K562 (cell line): ENCODE data around the gene YOD1. TPM values are rescaled to one million over a fixed set of nuclear protein-coding genes. Genes with fewer than 3 reads are reported as not detected.
A peak's percentile ranks its signal among the peaks of the same experiment; 100 is the strongest.

Experiments used
- BCOR ChIP-seq: fragments of 450-650 bp; IDR thresholded peaks from 2 replicates; pipeline ENCODE4 v1.6.1; 2016
- DIDO1 ChIP-seq: fragments of 450-650 bp; IDR thresholded peaks from 2 replicates; pipeline ENCODE4 v1.6.1; 2016; ENCODE audit warnings: low read depth, missing biosample characterization, missing genetic modification characterization
- EP300 ChIP-seq: IDR thresholded peaks from 2 replicates; pipeline ENCODE4 v1.6.1; 2012; ENCODE audit warnings: low read length, improper control_type of control experiment
- EP400 ChIP-seq: fragments of 450-650 bp; IDR thresholded peaks from 2 replicates; pipeline ENCODE4 v1.6.1; 2017; ENCODE audit warnings: antibody characterized with exemption, mild to moderate bottlenecking, moderate library complexity
- FOXA3 ChIP-seq, 2 experiments: fragments of 450-650 bp in 1 of 2; sonication (generic) in 1 of 2; formaldehyde crosslinking; IDR thresholded peaks in 1 of 2; conservative IDR thresholded peaks in 1 of 2; 2 replicates each; pipeline versions ENCODE4 v1.4.0 to v1.8.0; 2020 to 2022; ENCODE audit warnings: mild to moderate bottlenecking in 2 of 2, missing genetic modification reagents in 1 of 2
- FOXO4 ChIP-seq: fragments of 450-650 bp; formaldehyde crosslinking; IDR thresholded peaks from 2 replicates; pipeline ENCODE4 v1.4.0; 2020; ENCODE audit warnings: mild to moderate bottlenecking, moderate library complexity
- KLF16 ChIP-seq: IDR thresholded peaks from 2 replicates; pipeline ENCODE4 v1.6.1; 2016; ENCODE audit warnings: antibody characterized with exemption
- LCOR ChIP-seq: sonication (generic); formaldehyde crosslinking; IDR thresholded peaks from 2 replicates; pipeline ENCODE4 v1.8.0; 2022; ENCODE audit warnings: mild to moderate bottlenecking, missing genetic modification reagents
- MTF1 ChIP-seq: fragments of 250-450 bp; sonication (Bioruptor Pico); IDR thresholded peaks from 2 replicates; pipeline ENCODE4 v1.9.0; 2021; ENCODE audit warnings: moderate library complexity, mild to moderate bottlenecking, inconsistent platforms, borderline replicate concordance
- PYGO2 ChIP-seq: fragments of 450-650 bp; IDR thresholded peaks from 2 replicates; pipeline ENCODE4 v1.6.1; 2016; ENCODE audit warnings: mild to moderate bottlenecking, missing genetic modification characterization, moderate library complexity, missing compliant biosample characterization
- RBM39 ChIP-seq: fragments of 200-400 bp; formaldehyde crosslinking; optimal IDR thresholded peaks from 2 replicates; pipeline ENCODE3; 2018; ENCODE audit warnings: low read depth, low read length
- ZBTB17 ChIP-seq: fragments of 450-650 bp; formaldehyde crosslinking; IDR thresholded peaks from 2 replicates; pipeline ENCODE4 v1.4.0; 2020; ENCODE audit warnings: mild to moderate bottlenecking
- ZNF354B ChIP-seq: fragments of 250-450 bp; sonication (Bioruptor Pico); IDR thresholded peaks from 2 replicates; pipeline ENCODE4 v1.4.0; 2020
- ZNF740 ChIP-seq, 3 experiments: fragments of 200-800 bp in 1 of 3; sonication (Bioruptor generic) in 1 of 3; sonication (generic) in 1 of 3; formaldehyde crosslinking in 1 of 3; IDR thresholded peaks; 2 replicates each; pipeline versions ENCODE4 v1.6.1 to v1.8.0; 2016 to 2022; ENCODE audit warnings: mild to moderate bottlenecking in 2 of 3, missing compliant biosample characterization in 2 of 3, missing genetic modification characterization in 2 of 3, missing genetic modification reagents in 1 of 3
- polyA plus RNA-seq, 8 experiments: library from polyadenylated mRNA; depleted of rRNA in 4 of 8; stranded (reverse) in 5 of 8; unstranded in 3 of 8; fragments of >200 nt; fragmentation: Nextera tagmentation in 2 of 8; fragmentation: Illumina TruSeq in 1 of 8; extraction: Ambion mirVana in 2 of 8; extraction: Trizol in 1 of 8; gene quantifications; 2 replicates each; pipeline versions ENCODE4 v1.2.1 to v1.2.3, GENCODE V29; 2011 to 2014; ENCODE audit warnings: inconsistent platforms in 1 of 8, missing spikeins in 1 of 8
- total RNA-seq, 7 experiments: library from RNA; depleted of rRNA in 6 of 7; stranded (reverse); fragments of >200 nt in 6 of 7; fragmentation: Illumina TruSeq in 2 of 7; extraction: Trizol in 2 of 7; gene quantifications; 2 replicates each; pipeline versions ENCODE4 v1.2.1 to v1.2.3, GENCODE V29; 2011 to 2021; ENCODE audit warnings: low replicate concordance in 1 of 7
- TF ChIP-seq, protein P1 (sequence below): fragments of 250-450 bp; sonication (Bioruptor Pico); IDR thresholded peaks from 2 replicates; pipeline ENCODE4 v1.8.0; 2021; ENCODE audit warnings: mild to moderate bottlenecking, moderate library complexity
- TF ChIP-seq, protein P2 (sequence below): IDR thresholded peaks from 2 replicates; pipeline ENCODE4 v1.6.1; 2014; ENCODE audit warnings: antibody characterized with exemption
- TF ChIP-seq, protein P3 (sequence below): fragments of 450-650 bp; IDR thresholded peaks from 2 replicates; pipeline ENCODE4 v1.6.1; 2017; ENCODE audit warnings: antibody characterized with exemption, mild to moderate bottlenecking

Gene YOD1
- total and polyA plus RNA-seq, 9 of the 15 experiments (the other 6 are each of a cell fraction or from before 2014, with no cell fraction given): 18.2 to 78.1 (median 46.9) TPM

DNA sequence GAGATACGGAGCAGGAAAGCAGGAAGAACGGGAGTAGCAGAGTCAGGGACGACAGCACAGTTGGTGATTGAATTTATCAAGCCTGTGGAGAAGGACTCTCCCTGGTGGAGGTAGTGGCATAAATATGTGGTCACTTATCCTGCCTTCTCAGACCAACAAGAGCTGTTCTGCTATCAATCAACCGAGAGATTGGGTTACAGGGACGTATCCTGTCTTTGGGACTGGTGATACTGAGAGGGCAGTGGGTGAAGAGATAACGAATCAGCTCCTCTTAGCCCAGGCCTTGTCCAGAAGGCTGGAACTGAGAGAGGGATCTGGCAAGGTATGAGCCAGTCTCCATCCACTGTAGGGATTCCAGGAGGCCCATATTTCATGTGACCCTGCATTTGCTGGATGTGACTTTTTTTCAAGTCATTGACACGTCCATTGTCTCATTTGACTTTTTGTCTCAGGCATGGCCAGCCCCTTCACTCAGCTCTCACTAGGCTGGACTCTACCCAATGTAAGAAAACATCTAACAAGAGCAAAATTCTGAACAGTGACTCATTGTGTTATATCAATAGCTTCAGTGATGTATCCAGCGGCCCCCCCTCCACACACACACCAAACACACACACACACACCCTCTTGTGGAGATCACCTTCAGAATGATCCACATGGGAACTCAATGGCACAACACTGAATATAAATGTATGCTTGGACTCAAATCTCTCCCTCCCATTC lies 29.7 kb downstream of the YOD1 start (continued):
- TF ChIP-seq, protein P1, sequence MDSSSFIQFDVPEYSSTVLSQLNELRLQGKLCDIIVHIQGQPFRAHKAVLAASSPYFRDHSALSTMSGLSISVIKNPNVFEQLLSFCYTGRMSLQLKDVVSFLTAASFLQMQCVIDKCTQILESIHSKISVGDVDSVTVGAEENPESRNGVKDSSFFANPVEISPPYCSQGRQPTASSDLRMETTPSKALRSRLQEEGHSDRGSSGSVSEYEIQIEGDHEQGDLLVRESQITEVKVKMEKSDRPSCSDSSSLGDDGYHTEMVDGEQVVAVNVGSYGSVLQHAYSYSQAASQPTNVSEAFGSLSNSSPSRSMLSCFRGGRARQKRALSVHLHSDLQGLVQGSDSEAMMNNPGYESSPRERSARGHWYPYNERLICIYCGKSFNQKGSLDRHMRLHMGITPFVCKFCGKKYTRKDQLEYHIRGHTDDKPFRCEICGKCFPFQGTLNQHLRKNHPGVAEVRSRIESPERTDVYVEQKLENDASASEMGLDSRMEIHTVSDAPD: peak; percentile 48; the same call in 1 of the 2 replicates
- TF ChIP-seq, protein P2, sequence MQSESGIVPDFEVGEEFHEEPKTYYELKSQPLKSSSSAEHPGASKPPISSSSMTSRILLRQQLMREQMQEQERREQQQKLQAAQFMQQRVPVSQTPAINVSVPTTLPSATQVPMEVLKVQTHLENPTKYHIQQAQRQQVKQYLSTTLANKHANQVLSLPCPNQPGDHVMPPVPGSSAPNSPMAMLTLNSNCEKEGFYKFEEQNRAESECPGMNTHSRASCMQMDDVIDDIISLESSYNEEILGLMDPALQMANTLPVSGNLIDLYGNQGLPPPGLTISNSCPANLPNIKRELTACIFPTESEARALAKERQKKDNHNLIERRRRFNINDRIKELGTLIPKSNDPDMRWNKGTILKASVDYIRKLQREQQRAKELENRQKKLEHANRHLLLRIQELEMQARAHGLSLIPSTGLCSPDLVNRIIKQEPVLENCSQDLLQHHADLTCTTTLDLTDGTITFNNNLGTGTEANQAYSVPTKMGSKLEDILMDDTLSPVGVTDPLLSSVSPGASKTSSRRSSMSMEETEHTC: peak; percentile 43; the same call in 1 of the 2 replicates
- TF ChIP-seq ZNF354B (CRISPR knock-in tag): peak; percentile 41; the same call in 1 of the 2 replicates
- peak; percentile 6 to 71; a peak in 2 of 4 replicates for TF ChIP-seq FOXA3 (CRISPR knock-in tag; conservative IDR thresholded peaks at IDR 0.05 in 1 of 2, IDR thresholded peaks at IDR 0.05 in 1 of 2)
- TF ChIP-seq PYGO2 (tag): peak; percentile 29; the same call in 1 of the 2 replicates
- 0 out of 2 replicates have a peak, but pooled peaks have one; percentile 55 for TF ChIP-seq ZBTB17 (CRISPR knock-in tag)
- peak; percentile 70; the same call in 1 of the 2 replicates for TF ChIP-seq LCOR (CRISPR knock-in tag)
- peak; percentile 58 for TF ChIP-seq EP400
- peak; percentile 31; the same call in 1 of the 2 replicates for TF ChIP-seq DIDO1 (tag)
- TF ChIP-seq RBM39: peak; percentile 27
- peak; percentile 85 for TF ChIP-seq BCOR
- TF ChIP-seq, protein P3, sequence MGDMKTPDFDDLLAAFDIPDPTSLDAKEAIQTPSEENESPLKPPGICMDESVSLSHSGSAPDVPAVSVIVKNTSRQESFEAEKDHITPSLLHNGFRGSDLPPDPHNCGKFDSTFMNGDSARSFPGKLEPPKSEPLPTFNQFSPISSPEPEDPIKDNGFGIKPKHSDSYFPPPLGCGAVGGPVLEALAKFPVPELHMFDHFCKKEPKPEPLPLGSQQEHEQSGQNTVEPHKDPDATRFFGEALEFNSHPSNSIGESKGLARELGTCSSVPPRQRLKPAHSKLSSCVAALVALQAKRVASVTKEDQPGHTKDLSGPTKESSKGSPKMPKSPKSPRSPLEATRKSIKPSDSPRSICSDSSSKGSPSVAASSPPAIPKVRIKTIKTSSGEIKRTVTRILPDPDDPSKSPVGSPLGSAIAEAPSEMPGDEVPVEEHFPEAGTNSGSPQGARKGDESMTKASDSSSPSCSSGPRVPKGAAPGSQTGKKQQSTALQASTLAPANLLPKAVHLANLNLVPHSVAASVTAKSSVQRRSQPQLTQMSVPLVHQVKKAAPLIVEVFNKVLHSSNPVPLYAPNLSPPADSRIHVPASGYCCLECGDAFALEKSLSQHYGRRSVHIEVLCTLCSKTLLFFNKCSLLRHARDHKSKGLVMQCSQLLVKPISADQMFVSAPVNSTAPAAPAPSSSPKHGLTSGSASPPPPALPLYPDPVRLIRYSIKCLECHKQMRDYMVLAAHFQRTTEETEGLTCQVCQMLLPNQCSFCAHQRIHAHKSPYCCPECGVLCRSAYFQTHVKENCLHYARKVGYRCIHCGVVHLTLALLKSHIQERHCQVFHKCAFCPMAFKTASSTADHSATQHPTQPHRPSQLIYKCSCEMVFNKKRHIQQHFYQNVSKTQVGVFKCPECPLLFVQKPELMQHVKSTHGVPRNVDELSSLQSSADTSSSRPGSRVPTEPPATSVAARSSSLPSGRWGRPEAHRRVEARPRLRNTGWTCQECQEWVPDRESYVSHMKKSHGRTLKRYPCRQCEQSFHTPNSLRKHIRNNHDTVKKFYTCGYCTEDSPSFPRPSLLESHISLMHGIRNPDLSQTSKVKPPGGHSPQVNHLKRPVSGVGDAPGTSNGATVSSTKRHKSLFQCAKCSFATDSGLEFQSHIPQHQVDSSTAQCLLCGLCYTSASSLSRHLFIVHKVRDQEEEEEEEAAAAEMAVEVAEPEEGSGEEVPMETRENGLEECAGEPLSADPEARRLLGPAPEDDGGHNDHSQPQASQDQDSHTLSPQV: peak; percentile 94
- peak; percentile 96 for TF ChIP-seq EP300
- TF ChIP-seq MTF1 (CRISPR knock-in tag): no peak
- TF ChIP-seq KLF16: peak; percentile 97
- TF ChIP-seq ZNF740 (CRISPR knock-in tag; IDR thresholded peaks at IDR 0.05): peak; percentile 94
- 0 out of 4 replicates have a peak, but pooled peaks of 1 of the 2 experiments have one; percentile 37 for TF ChIP-seq ZNF740 (tag; IDR thresholded peaks at IDR 0.05)
- no peak for TF ChIP-seq FOXO4
